CD14-positive monocyte (primary cell): Measurements from ENCODE around the gene TFEB. TPM values are rescaled to one million over a fixed set of nuclear protein-coding genes. Genes with fewer than 3 reads are reported as not detected.
A peak's percentile ranks its signal among the peaks of the same experiment; 100 is the strongest.

Experiments
- DNase-seq, 3 donors: peaks; one replicate each; pipeline ENCODE4 v3.0.0-alpha.2; 2011 to 2022
- H2AFZ ChIP-seq: 2 replicates; pipeline ENCODE4 v1.6.0; 2012; ENCODE audit warnings: mild to moderate bottlenecking, low read depth, low read length, inconsistent platforms; ENCODE audit not compliant: insufficient read depth, poor library complexity, severe bottlenecking
- H3K27ac ChIP-seq, 2 donors: 1 replicate in 1 of 2; 2 replicates in 1 of 2; pipeline ENCODE4 v1.5.1; 2012 to 2013; ENCODE audit warnings: low read length in 2 of 2, control low read depth in 1 of 2, inconsistent platforms in 1 of 2, low read depth in 1 of 2, mild to moderate bottlenecking in 1 of 2
- H3K27me3 ChIP-seq, 2 donors: one replicate each; pipeline versions ENCODE4 v1.6.0 to v1.6.1; 2011 to 2013; ENCODE audit warnings: low read length in 2 of 2; ENCODE audit not compliant: control insufficient read depth in 2 of 2, insufficient read depth in 2 of 2
- H3K36me3 ChIP-seq, 2 donors: replicated peaks in 1 of 2; 1 replicate in 1 of 2; 2 replicates in 1 of 2; pipeline versions ENCODE4 v1.5.1 to v1.6.1; 2012 to 2013; ENCODE audit warnings: low read length in 2 of 2, control low read depth in 1 of 2, inconsistent platforms in 1 of 2, mild to moderate bottlenecking in 1 of 2; ENCODE audit not compliant: insufficient read depth in 2 of 2, control insufficient read depth in 1 of 2
- H3K4me1 ChIP-seq, 2 donors: 1 replicate in 1 of 2; 2 replicates in 1 of 2; pipeline versions ENCODE4 v1.5.1 to v1.6.1; 2012 to 2013; ENCODE audit warnings: low read length in 2 of 2, control low read depth in 1 of 2, inconsistent platforms in 1 of 2, mild to moderate bottlenecking in 1 of 2, moderate library complexity in 1 of 2; ENCODE audit not compliant: insufficient read depth in 2 of 2, control insufficient read depth in 1 of 2
- H3K4me2 ChIP-seq: replicated peaks from 2 replicates; pipeline ENCODE3; 2012; ENCODE audit warnings: low read length, moderate library complexity, mild to moderate bottlenecking; ENCODE audit not compliant: poor library complexity, severe bottlenecking; ENCODE audit errors: extremely low read depth
- H3K4me3 ChIP-seq, 3 experiments: fragments of 200-600 bp in 1 of 3; sonication (generic) in 1 of 3; replicated peaks in 1 of 3; 1 replicate in 2 of 3; 2 replicates in 1 of 3; pipeline ENCODE4 v1.5.1; 2011 to 2013; ENCODE audit warnings: low read length in 3 of 3, mild to moderate bottlenecking in 3 of 3, control low read depth in 2 of 3, low read depth in 2 of 3, inconsistent platforms in 1 of 3, moderate library complexity in 1 of 3
- H3K79me2 ChIP-seq: 2 replicates; pipeline ENCODE4 v1.6.0; 2012; ENCODE audit warnings: mild to moderate bottlenecking, control low read depth, inconsistent platforms, low read length, moderate library complexity; ENCODE audit not compliant: insufficient read depth
- H3K9ac ChIP-seq: 2 replicates; pipeline ENCODE4 v1.6.0; 2017; ENCODE audit warnings: low read length, mild to moderate bottlenecking; ENCODE audit not compliant: insufficient read depth, poor library complexity, severe bottlenecking
- H3K9me3 ChIP-seq, 2 donors: replicated peaks in 1 of 2; 1 replicate in 1 of 2; 2 replicates in 1 of 2; pipeline versions ENCODE4 v1.5.1 to v1.6.1; 2012 to 2013; ENCODE audit warnings: low read length in 2 of 2, control low read depth in 1 of 2; ENCODE audit not compliant: control insufficient read depth in 1 of 2, insufficient read depth in 1 of 2
- H4K20me1 ChIP-seq: 2 replicates; pipeline ENCODE4 v1.6.0; 2012; ENCODE audit warnings: mild to moderate bottlenecking, low read length, control low read depth, moderate library complexity; ENCODE audit not compliant: insufficient read depth
- H3K27ac Mint-ChIP-seq, 7 donors: one replicate each; pipeline ENCODE4 v1.8.0; 2020; ENCODE audit warnings: mild to moderate bottlenecking in 7 of 7, mixed read lengths in 7 of 7, moderate library complexity in 6 of 7, inconsistent platforms in 2 of 7
- H3K27me3 Mint-ChIP-seq, 3 donors: one replicate each; pipeline ENCODE4 v1.8.0; 2021 to 2022; ENCODE audit warnings: low read depth in 3 of 3, mild to moderate bottlenecking in 3 of 3, mixed read lengths in 3 of 3, moderate library complexity in 3 of 3, inconsistent platforms in 1 of 3
- H3K36me3 Mint-ChIP-seq, 2 donors: one replicate each; pipeline ENCODE4 v1.8.0; 2020; ENCODE audit warnings: mixed read lengths in 2 of 2, inconsistent platforms in 1 of 2, mild to moderate bottlenecking in 1 of 2
- H3K4me1 Mint-ChIP-seq: one replicate; pipeline ENCODE4 v1.8.0; 2020; ENCODE audit warnings: mild to moderate bottlenecking, mixed read lengths
- H3K4me3 Mint-ChIP-seq, 2 donors: one replicate each; pipeline ENCODE4 v1.8.0; 2020; ENCODE audit warnings: mild to moderate bottlenecking in 2 of 2, mixed read lengths in 2 of 2, moderate library complexity in 1 of 2
- H3K9me3 Mint-ChIP-seq, 7 donors: one replicate each; pipeline ENCODE4 v1.8.0; 2020 to 2022; ENCODE audit warnings: mixed read lengths in 7 of 7, mild to moderate bottlenecking in 6 of 7, moderate library complexity in 6 of 7, inconsistent platforms in 2 of 7
- WGBS: methylation state at CpG from one replicate; pipeline ENCODE4 v1.1.5; 2013; ENCODE audit warnings: missing lambda C conversion rate; ENCODE audit not compliant: insufficient coverage; 5-methylcytosine and 5-hydroxymethylcytosine counted together
- intact Hi-C, 2 donors: fragments of 100-400 bp; cut with micrococcal nuclease; formaldehyde crosslinking; loops; one replicate each; pipeline versions ENCODE4 v1.15.0 to v1.15.1; 2023
- polyA plus RNA-seq, 3 donors: library from polyadenylated mRNA; depleted of rRNA in 1 of 3; unstranded in 2 of 3; stranded (reverse) in 1 of 3; fragments of 300-500 nt in 2 of 3; fragments of >200 nt in 1 of 3; fragmentation: Illumina TruSeq in 2 of 3; gene quantifications; 1 replicate in 2 of 3; 2 replicates in 1 of 3; pipeline ENCODE4 v1.2.3, GENCODE V29; 2012 to 2021
- TF ChIP-seq, protein P1 (sequence below): fragments of 200-600 bp; IDR thresholded peaks from one replicate; pipeline ENCODE4 v1.8.0; 2022; ENCODE audit warnings: antibody characterized with exemption, mild to moderate bottlenecking

The TFEB gene
- polyA plus RNA-seq, 3 donors, result 42.6 to 60.0 (median 55.0) TPM

GRCh38 chr6:41713159-41713649, 22.2 kb downstream of the TFEB start:
- peak overlapping the region in 1 of 3 experiments; percentile 31 for H3K4me3 ChIP-seq
- H3K9me3 ChIP-seq, result no peaks in the 10 kb centered on the region
- peaks cover 100% of the 10 kb centered on the region for H4K20me1 ChIP-seq
- Mint-ChIP-seq H3K27me3 (peaks cover 0 to 2% (median 0%) of the 10 kb centered on the region in 3 donors), H3K9me3 (no peaks in the 10 kb centered on the region), H3K36me3 (peaks cover 27 to 65% of the 10 kb centered on the region in 2 donors), H3K4me1 (peaks cover 76% of the 10 kb centered on the region), H3K27ac (peak overlapping the region; percentile 45 to 82 (median 77)), H3K4me3 (peak overlapping the region; percentile 17 to 51)
- 52% methylated on average over 8 of the region's 9 CpGs for WGBS
- peaks cover 5 to 32% of the 10 kb centered on the region in 2 donors for H3K36me3 ChIP-seq
- peaks cover 96% of the 10 kb centered on the region for H3K79me2 ChIP-seq
- no peaks in the 10 kb centered on the region for H3K27me3 ChIP-seq
- H3K4me2 ChIP-seq, result peak overlapping the region; percentile 57
- TF ChIP-seq, protein P1, sequence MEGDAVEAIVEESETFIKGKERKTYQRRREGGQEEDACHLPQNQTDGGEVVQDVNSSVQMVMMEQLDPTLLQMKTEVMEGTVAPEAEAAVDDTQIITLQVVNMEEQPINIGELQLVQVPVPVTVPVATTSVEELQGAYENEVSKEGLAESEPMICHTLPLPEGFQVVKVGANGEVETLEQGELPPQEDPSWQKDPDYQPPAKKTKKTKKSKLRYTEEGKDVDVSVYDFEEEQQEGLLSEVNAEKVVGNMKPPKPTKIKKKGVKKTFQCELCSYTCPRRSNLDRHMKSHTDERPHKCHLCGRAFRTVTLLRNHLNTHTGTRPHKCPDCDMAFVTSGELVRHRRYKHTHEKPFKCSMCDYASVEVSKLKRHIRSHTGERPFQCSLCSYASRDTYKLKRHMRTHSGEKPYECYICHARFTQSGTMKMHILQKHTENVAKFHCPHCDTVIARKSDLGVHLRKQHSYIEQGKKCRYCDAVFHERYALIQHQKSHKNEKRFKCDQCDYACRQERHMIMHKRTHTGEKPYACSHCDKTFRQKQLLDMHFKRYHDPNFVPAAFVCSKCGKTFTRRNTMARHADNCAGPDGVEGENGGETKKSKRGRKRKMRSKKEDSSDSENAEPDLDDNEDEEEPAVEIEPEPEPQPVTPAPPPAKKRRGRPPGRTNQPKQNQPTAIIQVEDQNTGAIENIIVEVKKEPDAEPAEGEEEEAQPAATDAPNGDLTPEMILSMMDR, result no peak
- peak overlapping the region; percentile 35 to 55 for H3K27ac ChIP-seq
- no peak overlapping the region for H3K9ac ChIP-seq
- DNase-seq, result peak in 2 of 3 donors; percentile 49 to 58
- H2AFZ ChIP-seq, result no peak overlapping the region
- intact Hi-C loops, result no loop called here
- H3K4me1 ChIP-seq, result peaks cover 66 to 71% of the 10 kb centered on the region in 2 donors

DNA sequence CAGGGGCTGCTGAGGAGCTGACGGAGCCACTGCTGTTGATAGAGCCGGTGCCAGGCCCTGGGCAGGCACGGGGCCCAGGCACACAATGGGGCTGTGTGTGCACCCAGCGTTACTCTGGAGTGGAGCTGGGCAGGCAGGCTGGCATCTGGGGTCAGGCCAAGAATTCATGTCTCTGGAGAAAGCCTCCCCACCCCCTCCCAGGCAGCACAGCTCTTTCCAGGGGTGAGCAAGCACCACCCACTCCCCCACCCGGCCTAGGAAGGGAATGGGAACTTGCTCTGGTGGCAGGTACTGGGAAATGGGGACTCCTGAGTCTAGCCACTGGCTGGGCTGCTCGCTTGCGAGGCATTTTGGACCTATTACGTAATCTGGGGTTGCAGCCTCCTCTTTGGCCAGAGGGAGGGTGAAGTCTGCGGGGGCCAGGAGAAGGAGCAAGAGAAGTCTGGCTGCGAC, 22.7 kb downstream of the TFEB start:
- no peaks in the 10 kb centered on the region for H3K9me3 ChIP-seq
- Mint-ChIP-seq H3K9me3 (no peaks in the 10 kb centered on the region), H3K4me1 (peaks cover 77% of the 10 kb centered on the region), H3K4me3 (peak overlapping the region in 1 of 2 donors; percentile 17), H3K27ac (peak overlapping the region in 6 of 7 donors; percentile 54 to 82 (median 78)), H3K36me3 (peaks cover 27 to 62% of the 10 kb centered on the region in 2 donors), H3K27me3 (peaks cover 0 to 2% (median 0%) of the 10 kb centered on the region in 3 donors)
- no peaks in the 10 kb centered on the region for H3K27me3 ChIP-seq
- H3K4me3 ChIP-seq, result peak overlapping the region in 1 of 3 experiments; percentile 31
- peaks cover 91% of the 10 kb centered on the region for H3K79me2 ChIP-seq
- H2AFZ ChIP-seq, result no peak overlapping the region
- H3K4me2 ChIP-seq, result peak overlapping the region; percentile 57
- H3K9ac ChIP-seq, result no peak overlapping the region
- WGBS, result 66% methylated on average over 5 of the region's 10 CpGs
- H3K4me1 ChIP-seq, result peaks cover 66 to 71% of the 10 kb centered on the region in 2 donors
- DNase-seq, result peak in 2 of 3 donors; percentile 58 to 60
- peak overlapping the region; percentile 35 to 55 for H3K27ac ChIP-seq
- TF ChIP-seq, protein P1, result no peak
- peaks cover 98% of the 10 kb centered on the region for H4K20me1 ChIP-seq
- intact Hi-C loops, result no loop called here
- H3K36me3 ChIP-seq, result peaks cover 5 to 32% of the 10 kb centered on the region in 2 donors
